ENCODE measurements around the gene MDK.

DNA sequence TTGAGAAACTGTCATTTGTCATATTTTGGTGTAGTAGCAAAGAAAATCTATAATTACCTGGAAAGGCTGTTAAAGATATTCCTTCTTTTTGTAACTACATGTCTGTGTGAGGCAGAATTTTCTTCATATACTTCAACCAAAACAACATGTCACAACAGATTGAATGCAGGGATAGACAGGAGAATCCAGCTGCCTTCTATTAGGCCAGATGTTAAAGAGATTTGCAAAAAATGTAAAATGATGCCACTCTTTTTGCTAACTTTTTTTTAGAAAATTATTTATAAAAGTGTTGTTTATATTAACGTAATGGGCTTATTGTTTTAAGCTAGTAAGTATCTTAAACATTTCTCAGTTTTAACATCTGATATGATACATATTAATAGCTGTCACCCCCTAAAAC, 21.5 kb upstream of the MDK start:
- no peak for TF ChIP-seq OSR1 (CRISPR knock-in tag; IDR thresholded peaks at IDR 0.05)
- TF ChIP-seq ZFP30 (CRISPR knock-in tag; IDR thresholded peaks at IDR 0.05), result no peak
- TF ChIP-seq, protein P1, sequence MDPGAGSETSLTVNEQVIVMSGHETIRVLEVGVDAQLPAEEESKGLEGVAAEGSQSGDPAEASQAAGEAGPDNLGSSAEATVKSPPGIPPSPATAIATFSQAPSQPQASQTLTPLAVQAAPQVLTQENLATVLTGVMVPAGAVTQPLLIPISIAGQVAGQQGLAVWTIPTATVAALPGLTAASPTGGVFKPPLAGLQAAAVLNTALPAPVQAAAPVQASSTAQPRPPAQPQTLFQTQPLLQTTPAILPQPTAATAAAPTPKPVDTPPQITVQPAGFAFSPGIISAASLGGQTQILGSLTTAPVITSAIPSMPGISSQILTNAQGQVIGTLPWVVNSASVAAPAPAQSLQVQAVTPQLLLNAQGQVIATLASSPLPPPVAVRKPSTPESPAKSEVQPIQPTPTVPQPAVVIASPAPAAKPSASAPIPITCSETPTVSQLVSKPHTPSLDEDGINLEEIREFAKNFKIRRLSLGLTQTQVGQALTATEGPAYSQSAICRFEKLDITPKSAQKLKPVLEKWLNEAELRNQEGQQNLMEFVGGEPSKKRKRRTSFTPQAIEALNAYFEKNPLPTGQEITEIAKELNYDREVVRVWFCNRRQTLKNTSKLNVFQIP (CRISPR knock-in tag; IDR thresholded peaks at IDR 0.05; ENCODE audit: borderline replicate concordance, low read depth), result no peak
- TF ChIP-seq, protein P2, sequence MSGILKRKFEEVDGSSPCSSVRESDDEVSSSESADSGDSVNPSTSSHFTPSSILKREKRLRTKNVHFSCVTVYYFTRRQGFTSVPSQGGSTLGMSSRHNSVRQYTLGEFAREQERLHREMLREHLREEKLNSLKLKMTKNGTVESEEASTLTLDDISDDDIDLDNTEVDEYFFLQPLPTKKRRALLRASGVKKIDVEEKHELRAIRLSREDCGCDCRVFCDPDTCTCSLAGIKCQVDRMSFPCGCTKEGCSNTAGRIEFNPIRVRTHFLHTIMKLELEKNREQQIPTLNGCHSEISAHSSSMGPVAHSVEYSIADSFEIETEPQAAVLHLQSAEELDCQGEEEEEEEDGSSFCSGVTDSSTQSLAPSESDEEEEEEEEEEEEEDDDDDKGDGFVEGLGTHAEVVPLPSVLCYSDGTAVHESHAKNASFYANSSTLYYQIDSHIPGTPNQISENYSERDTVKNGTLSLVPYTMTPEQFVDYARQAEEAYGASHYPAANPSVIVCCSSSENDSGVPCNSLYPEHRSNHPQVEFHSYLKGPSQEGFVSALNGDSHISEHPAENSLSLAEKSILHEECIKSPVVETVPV (CRISPR knock-in tag; IDR thresholded peaks at IDR 0.05), result no peak
- TF ChIP-seq RARB (CRISPR knock-in tag; IDR thresholded peaks at IDR 0.05), result no peak
- TF ChIP-seq, protein P3, sequence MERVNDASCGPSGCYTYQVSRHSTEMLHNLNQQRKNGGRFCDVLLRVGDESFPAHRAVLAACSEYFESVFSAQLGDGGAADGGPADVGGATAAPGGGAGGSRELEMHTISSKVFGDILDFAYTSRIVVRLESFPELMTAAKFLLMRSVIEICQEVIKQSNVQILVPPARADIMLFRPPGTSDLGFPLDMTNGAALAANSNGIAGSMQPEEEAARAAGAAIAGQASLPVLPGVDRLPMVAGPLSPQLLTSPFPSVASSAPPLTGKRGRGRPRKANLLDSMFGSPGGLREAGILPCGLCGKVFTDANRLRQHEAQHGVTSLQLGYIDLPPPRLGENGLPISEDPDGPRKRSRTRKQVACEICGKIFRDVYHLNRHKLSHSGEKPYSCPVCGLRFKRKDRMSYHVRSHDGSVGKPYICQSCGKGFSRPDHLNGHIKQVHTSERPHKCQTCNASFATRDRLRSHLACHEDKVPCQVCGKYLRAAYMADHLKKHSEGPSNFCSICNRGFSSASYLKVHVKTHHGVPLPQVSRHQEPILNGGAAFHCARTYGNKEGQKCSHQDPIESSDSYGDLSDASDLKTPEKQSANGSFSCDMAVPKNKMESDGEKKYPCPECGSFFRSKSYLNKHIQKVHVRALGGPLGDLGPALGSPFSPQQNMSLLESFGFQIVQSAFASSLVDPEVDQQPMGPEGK (CRISPR knock-in tag; IDR thresholded peaks at IDR 0.05; ENCODE audit: borderline replicate concordance), result no peak
